B cell (primary cell): ENCODE results near the gene SMIM1. TPM values are rescaled to one million over a fixed set of nuclear protein-coding genes. Genes with fewer than 3 reads are reported as not detected.
A peak's percentile ranks its signal among the peaks of the same experiment; 100 is the strongest.
"Not testable (repeated sequence)": the region's sequence is repeated elsewhere in the genome, so short reads cannot be mapped to it uniquely, and the experiment has no call there.

Source experiments
- ATAC-seq: fragments of 200-7000 bp; cut with Tn5 transposase; one replicate; pipeline ENCODE4 v1.10.0; 2021; ENCODE audit warnings: low read depth, mild to moderate bottlenecking, moderate number of reproducible peaks, moderate library complexity
- CTCF ChIA-PET: fragments of 350-600 bp; sonication (Branson Sonifier 250); formaldehyde crosslinking; loops from one replicate; lab custom pipeline; 2021; ENCODE audit warnings: antibody characterized with exemption, inconsistent platforms; lab: Charles Lee
- POLR2A ChIA-PET: fragments of 350-600 bp; sonication (Branson Sonifier 250); formaldehyde crosslinking; loops from one replicate; lab custom pipeline; 2021; ENCODE audit warnings: antibody characterized with exemption; lab: Charles Lee
- DNase-seq: peaks from one replicate; pipeline ENCODE4 v3.0.0; 2013
- H2AFZ ChIP-seq: 2 replicates; pipeline ENCODE4 v1.6.1; 2012; ENCODE audit warnings: mild to moderate bottlenecking, low read depth, low read length; ENCODE audit not compliant: insufficient read depth, poor library complexity, severe bottlenecking
- H3K27ac ChIP-seq, 2 donors: 1 replicate in 1 of 2; 2 replicates in 1 of 2; pipeline ENCODE4 v1.5.1; 2012 to 2013; ENCODE audit warnings: low read length in 2 of 2, mild to moderate bottlenecking in 2 of 2, moderate library complexity in 1 of 2
- H3K27me3 ChIP-seq, 4 experiments: fragments of 200-600 bp in 1 of 4; sonication (generic) in 1 of 4; replicated peaks in 1 of 4; 1 replicate in 2 of 4; 2 replicates in 2 of 4; pipeline versions ENCODE4 v1.6.1 to v1.7.0; 2013 to 2016; ENCODE audit warnings: low read length in 3 of 4, mild to moderate bottlenecking in 2 of 4, mixed read lengths in 1 of 4, moderate library complexity in 1 of 4; ENCODE audit not compliant: insufficient read depth in 4 of 4, control insufficient read depth in 3 of 4; ENCODE audit errors: control extremely low read depth in 1 of 4
- H3K36me3 ChIP-seq, 2 experiments: replicated peaks in 1 of 2; 1 replicate in 1 of 2; 2 replicates in 1 of 2; pipeline versions ENCODE4 v1.6.1 to v1.7.1; 2013; ENCODE audit warnings: low read length in 1 of 2; ENCODE audit not compliant: insufficient read depth in 2 of 2, control insufficient read depth in 1 of 2; ENCODE audit errors: control extremely low read depth in 1 of 2, extremely low read depth in 1 of 2
- H3K4me1 ChIP-seq, 2 donors: fragments of 200-600 bp in 1 of 2; sonication (generic) in 1 of 2; 1 replicate in 1 of 2; 2 replicates in 1 of 2; pipeline versions ENCODE4 v1.5.1 to v1.6.1; 2013 to 2017; ENCODE audit warnings: low read length in 2 of 2; ENCODE audit not compliant: control insufficient read depth in 2 of 2, insufficient read depth in 2 of 2
- H3K4me2 ChIP-seq: replicated peaks from 2 replicates; pipeline ENCODE3; 2012; ENCODE audit warnings: mild to moderate bottlenecking, low read depth, low read length; ENCODE audit not compliant: poor library complexity, severe bottlenecking
- H3K4me3 ChIP-seq, 5 experiments: fragments of 200-600 bp in 1 of 5; sonication (generic) in 1 of 5; 1 replicate in 3 of 5; 2 replicates in 2 of 5; pipeline versions ENCODE4 v1.5.1 to v1.7.0; 2011 to 2016; ENCODE audit warnings: low read length in 4 of 5, mild to moderate bottlenecking in 4 of 5, low read depth in 2 of 5, control low read depth in 1 of 5, moderate library complexity in 1 of 5; ENCODE audit not compliant: insufficient read depth in 1 of 5; ENCODE audit errors: control extremely low read depth in 1 of 5, extremely low read depth in 1 of 5
- H3K79me2 ChIP-seq: fragments of 200-600 bp; sonication (generic); one replicate; pipeline ENCODE4 v1.6.0; 2016; ENCODE audit warnings: low read length; ENCODE audit not compliant: control insufficient read depth, insufficient read depth
- H3K9ac ChIP-seq: fragments of 200-600 bp; sonication (generic); 2 replicates; pipeline ENCODE4 v1.6.1; 2017; ENCODE audit warnings: mild to moderate bottlenecking, low read length, moderate library complexity
- H3K9me3 ChIP-seq, 3 donors: one replicate each; pipeline versions ENCODE4 v1.6.1 to v1.7.1; 2013; ENCODE audit warnings: low read length in 2 of 3; ENCODE audit not compliant: control insufficient read depth in 2 of 3, insufficient read depth in 1 of 3; ENCODE audit errors: control extremely low read depth in 1 of 3
- H4K20me1 ChIP-seq: 2 replicates; pipeline ENCODE4 v1.6.0; 2012; ENCODE audit warnings: mild to moderate bottlenecking, low read length; ENCODE audit not compliant: insufficient read depth, control insufficient read depth, poor library complexity, severe bottlenecking
- H3K27ac Mint-ChIP-seq: one replicate; pipeline ENCODE4 v1.8.0; 2021; ENCODE audit warnings: mixed read lengths
- H3K27me3 Mint-ChIP-seq: one replicate; pipeline ENCODE4 v1.8.0; 2021; ENCODE audit warnings: mixed read lengths
- H3K4me1 Mint-ChIP-seq: one replicate; pipeline ENCODE4 v1.8.0; 2021; ENCODE audit warnings: mixed read lengths
- H3K4me3 Mint-ChIP-seq: one replicate; pipeline ENCODE4 v1.8.0; 2021; ENCODE audit warnings: mixed read lengths
- H3K9me3 Mint-ChIP-seq: one replicate; pipeline ENCODE4 v1.8.0; 2022; ENCODE audit warnings: mixed read lengths; ENCODE audit not compliant: insufficient read depth
- EZH2 ChIP-seq: IDR thresholded peaks from 2 replicates; pipeline ENCODE4 v1.6.1; 2012; ENCODE audit warnings: borderline replicate concordance, low read depth, mild to moderate bottlenecking, moderate library complexity, low read length; ENCODE audit not compliant: insufficient read depth, poor library complexity, severe bottlenecking
- WGBS: methylation state at CpG from one replicate; pipeline ENCODE4 v1.1.5; 2013; ENCODE audit warnings: missing lambda C conversion rate; ENCODE audit not compliant: insufficient coverage; 5-methylcytosine and 5-hydroxymethylcytosine counted together
- intact Hi-C: fragments of 100-400 bp; cut with micrococcal nuclease; formaldehyde crosslinking; loops from one replicate; pipeline ENCODE4 v1.10.0; 2022
- polyA plus RNA-seq: library from polyadenylated mRNA; depleted of rRNA; stranded (reverse); fragments of >200 nt; gene quantifications from 2 replicates; pipeline ENCODE4 v1.2.3, GENCODE V29; 2012
- total RNA-seq, 2 donors: library from RNA; stranded (reverse); fragments of 120-200 nt in 1 of 2; gene quantifications; 1 replicate in 1 of 2; 2 replicates in 1 of 2; pipeline versions ENCODE4 v1.2.3 to v1.2.4, GENCODE V29; 2013 to 2022
- TF ChIP-seq, protein P1 (sequence below): fragments of 200-600 bp; IDR thresholded peaks from one replicate; pipeline ENCODE4 v1.8.0; 2022; ENCODE audit warnings: antibody characterized with exemption, mild to moderate bottlenecking

The SMIM1 gene
- total and polyA plus RNA-seq, 2 donors (not counting 1 experiment from before 2014, with no cell fraction given) = 2.6 to 9.0 TPM

- H3K36me3 ChIP-seq, H2AFZ ChIP-seq, H4K20me1 ChIP-seq, H3K4me3 ChIP-seq, H3K27me3 Mint-ChIP-seq, H3K9me3 Mint-ChIP-seq, H3K4me1 Mint-ChIP-seq, H3K27ac Mint-ChIP-seq, H3K4me1 ChIP-seq, H3K27me3 ChIP-seq, H3K79me2 ChIP-seq, POLR2A ChIA-PET, H3K4me2 ChIP-seq, H3K9ac ChIP-seq, H3K27ac ChIP-seq, H3K4me3 Mint-ChIP-seq, H3K9me3 ChIP-seq: not testable (repeated sequence)
- WGBS = 42% methylated on average over 18 of the region's 18 CpGs
- DNase-seq (peak; percentile 83), ATAC-seq (peak; percentile 86)
- intact Hi-C loops = loop anchor here (1.0 to 2.0 kb wide), 4 partner anchors 30 to 271 kb away; no protein-coding TSS in a partner anchor
- CTCF ChIA-PET = interaction anchor here (0.6 to 2.0 kb wide), 29 partner anchors 9 to 400 kb away, joined by 3 to 35 read pairs (median 5); no protein-coding TSS in a partner anchor
- TF ChIP-seq, protein P1, sequence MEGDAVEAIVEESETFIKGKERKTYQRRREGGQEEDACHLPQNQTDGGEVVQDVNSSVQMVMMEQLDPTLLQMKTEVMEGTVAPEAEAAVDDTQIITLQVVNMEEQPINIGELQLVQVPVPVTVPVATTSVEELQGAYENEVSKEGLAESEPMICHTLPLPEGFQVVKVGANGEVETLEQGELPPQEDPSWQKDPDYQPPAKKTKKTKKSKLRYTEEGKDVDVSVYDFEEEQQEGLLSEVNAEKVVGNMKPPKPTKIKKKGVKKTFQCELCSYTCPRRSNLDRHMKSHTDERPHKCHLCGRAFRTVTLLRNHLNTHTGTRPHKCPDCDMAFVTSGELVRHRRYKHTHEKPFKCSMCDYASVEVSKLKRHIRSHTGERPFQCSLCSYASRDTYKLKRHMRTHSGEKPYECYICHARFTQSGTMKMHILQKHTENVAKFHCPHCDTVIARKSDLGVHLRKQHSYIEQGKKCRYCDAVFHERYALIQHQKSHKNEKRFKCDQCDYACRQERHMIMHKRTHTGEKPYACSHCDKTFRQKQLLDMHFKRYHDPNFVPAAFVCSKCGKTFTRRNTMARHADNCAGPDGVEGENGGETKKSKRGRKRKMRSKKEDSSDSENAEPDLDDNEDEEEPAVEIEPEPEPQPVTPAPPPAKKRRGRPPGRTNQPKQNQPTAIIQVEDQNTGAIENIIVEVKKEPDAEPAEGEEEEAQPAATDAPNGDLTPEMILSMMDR = peak; percentile 96
These were observed 48.0 kb upstream of the SMIM1 start for GRCh38 chr1:3724416-3725030.

DNA sequence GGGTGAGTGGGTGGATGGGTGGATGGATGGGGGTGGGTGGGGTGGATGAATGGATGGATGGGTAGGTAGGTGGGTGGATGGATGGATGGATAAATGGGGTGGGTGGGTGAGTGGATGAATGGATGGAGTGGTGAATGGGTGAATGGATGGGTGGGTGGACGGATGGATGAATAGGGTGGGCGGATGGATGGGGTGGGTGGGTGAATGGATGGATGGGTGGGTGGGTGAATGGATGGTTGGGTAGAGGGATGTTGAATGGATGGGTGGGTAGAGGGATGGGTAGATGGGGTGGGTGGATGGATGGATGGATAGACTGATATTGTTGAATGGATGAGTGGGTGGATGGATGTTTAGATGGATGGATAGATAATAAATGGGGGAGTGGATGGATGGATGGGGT, 47.2 kb upstream of the SMIM1 start:
- no peaks in the 10 kb centered on the region for H3K9me3 ChIP-seq
- intact Hi-C loops = loop anchor here (2.0 kb wide), 3 partner anchors 31 to 159 kb away; no protein-coding TSS in a partner anchor
- no peak overlapping the region for H3K27ac ChIP-seq
- ChIA-PET CTCF (interaction anchor here (1.2 to 2.0 kb wide), 6 partner anchors 10 to 272 kb away, joined by 4 to 35 read pairs (median 8); no protein-coding TSS in a partner anchor), POLR2A (no interaction called here)
- DNase-seq = no peak
- no peaks in the 10 kb centered on the region for H3K79me2 ChIP-seq
- no peak overlapping the region for H3K9ac ChIP-seq
- no peak overlapping the region for H3K4me2 ChIP-seq
- ATAC-seq = no peak
- Mint-ChIP-seq H3K27ac (no peak overlapping the region), H3K9me3 (no peaks in the 10 kb centered on the region), H3K27me3 (peaks cover 3% of the 10 kb centered on the region), H3K4me3 (no peak overlapping the region), H3K4me1 (peaks cover 2% of the 10 kb centered on the region)
- no peak overlapping the region for H2AFZ ChIP-seq
- peaks cover 0 to 3% (median 0%) of the 10 kb centered on the region in 4 experiments for H3K27me3 ChIP-seq
- H3K4me1 ChIP-seq = no peaks in the 10 kb centered on the region
- H3K4me3 ChIP-seq = no peak overlapping the region
- 94% methylated on average over 2 of the region's 2 CpGs for WGBS
- no peak for TF ChIP-seq EZH2
- TF ChIP-seq, protein P1 = no peak
- H4K20me1 ChIP-seq = no peaks in the 10 kb centered on the region
- H3K36me3 ChIP-seq = no peaks in the 10 kb centered on the region
